ENCODE results near the gene COQ10A.

COQ10A gene
- 23.7 to 33.8 (median 31.8) reads per million in 4 experiments for total RNA-seq

DNA sequence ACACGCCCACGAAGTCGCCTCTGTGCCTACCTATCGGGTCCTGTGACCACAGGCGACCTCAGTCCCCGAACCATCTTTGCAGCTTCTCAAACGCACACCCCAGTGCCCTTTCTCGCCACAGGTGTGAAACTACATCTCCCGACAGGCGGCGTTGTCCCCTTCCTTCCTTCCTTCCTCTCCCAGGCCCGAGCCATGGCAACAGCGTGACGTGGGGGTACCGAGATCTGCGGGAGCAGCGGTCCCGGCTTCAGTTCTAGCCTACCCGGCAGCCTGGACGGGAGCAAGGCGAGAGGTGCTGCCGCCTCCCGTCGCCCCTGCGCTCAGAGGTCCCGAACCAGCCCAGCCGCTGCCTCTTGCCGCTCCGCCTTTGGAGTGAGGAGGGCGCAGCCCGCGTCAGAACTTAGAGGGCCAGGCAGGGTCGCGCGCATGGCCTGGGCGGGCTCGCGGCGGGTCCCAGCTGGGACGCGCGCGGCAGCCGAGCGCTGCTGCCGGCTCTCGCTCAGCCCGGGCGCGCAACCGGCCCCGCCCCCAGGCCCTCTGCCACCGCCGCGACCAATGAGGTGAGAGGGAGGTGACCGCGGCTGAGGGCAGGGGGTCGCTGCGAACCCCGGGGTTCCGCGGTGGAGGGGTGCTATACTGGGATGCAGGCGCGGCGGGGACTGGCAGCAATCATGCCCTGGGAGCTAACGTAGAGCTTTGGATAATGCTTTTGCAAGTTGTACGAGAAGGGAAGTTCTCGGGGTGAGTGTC is at the start of gene COQ10A:
COQ10A (plus strand) TSS at position 250 of the 750 bp plus-strand sequence; CDS start at position 427, 177 bp downstream.
- DNase-seq: peak; percentile 85

- no peak for DNase-seq
Measured at GRCh38 chr12:56219840-56220239, 46.9 kb upstream of the COQ10A start.

GRCh38 chr12:56220611-56221231 is 46.0 kb upstream of the COQ10A start:
- no peak for DNase-seq

DNA sequence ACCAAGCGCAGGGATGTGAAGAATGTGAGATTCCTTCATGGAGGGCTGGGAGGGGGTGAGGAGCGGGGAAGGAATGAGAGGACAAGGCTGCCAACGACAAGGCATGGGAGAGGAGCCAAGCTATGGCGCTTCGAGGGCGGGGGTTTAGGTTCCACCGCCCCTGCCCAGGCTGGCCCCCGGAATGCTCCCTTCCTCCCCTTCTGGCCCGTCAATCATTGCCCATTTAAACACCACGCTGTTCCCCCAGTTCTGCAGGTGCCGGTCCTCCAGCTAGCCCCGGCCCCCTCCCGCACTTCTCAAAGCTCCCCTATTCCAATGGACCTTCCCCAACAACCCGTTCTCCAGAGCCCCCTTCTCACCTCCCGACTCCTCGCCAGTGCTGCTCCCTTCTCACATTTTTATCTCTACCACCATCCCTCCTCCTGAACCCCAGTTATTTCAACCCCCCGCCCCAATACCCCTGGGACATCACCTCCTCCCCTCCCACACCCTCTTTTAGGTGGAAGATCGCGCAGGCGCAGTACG is 45.4 kb upstream of the COQ10A start:
- DNase-seq: no peak

- DNase-seq: peak; percentile 82
Measured at GRCh38 chr12:56221757-56222530, 44.8 kb upstream of the COQ10A start, which contains the start of gene RNF41. TSS of gene RNF41 (minus strand) at chr12:56221922. CDS start at chr12:56214047, 7,875 bp downstream.

DNA sequence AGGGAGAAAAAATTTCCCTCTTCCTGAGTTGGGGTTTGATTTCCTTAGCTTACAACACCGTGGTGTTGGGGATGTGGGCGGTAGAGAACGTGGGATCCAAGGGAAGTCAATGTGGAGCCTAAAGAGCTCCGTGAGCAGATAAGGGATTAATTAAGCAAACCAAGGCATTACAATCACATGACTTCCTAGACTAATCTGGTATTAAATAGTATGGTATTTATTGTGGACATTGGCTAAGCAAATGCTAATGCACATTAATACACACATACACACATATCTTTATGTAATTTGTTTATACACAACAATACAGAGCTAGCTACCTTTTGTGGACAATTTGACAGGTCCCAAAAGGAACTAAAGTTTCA is 44.2 kb upstream of the COQ10A start:
- no peak for DNase-seq

DNA sequence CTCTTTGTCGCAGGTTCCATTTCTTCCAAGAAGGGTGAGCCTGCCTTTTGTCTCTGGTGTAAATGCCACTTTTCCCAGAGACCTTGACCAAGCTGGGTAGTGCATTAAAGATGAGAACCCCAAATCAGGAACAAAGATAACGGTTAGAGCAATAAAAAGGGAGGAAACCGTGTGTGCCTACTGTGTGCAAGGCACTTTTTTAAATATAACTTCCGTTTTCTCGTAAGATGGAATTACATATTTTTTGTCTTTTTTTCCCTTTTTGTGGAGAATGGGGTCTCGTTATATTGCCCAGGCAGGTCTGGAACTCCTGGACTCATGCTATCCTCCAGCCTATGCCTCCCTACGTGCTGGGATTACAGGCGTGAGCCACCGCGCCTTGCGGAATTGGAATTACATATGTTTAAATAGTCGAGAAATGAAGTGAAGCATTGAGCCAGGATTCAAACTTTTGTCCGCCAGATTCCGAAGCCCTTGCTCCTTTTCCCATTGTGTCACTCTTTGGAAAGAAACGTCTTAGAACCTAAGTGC is 43.1 kb upstream of the COQ10A start:
- no peak for DNase-seq

DNA sequence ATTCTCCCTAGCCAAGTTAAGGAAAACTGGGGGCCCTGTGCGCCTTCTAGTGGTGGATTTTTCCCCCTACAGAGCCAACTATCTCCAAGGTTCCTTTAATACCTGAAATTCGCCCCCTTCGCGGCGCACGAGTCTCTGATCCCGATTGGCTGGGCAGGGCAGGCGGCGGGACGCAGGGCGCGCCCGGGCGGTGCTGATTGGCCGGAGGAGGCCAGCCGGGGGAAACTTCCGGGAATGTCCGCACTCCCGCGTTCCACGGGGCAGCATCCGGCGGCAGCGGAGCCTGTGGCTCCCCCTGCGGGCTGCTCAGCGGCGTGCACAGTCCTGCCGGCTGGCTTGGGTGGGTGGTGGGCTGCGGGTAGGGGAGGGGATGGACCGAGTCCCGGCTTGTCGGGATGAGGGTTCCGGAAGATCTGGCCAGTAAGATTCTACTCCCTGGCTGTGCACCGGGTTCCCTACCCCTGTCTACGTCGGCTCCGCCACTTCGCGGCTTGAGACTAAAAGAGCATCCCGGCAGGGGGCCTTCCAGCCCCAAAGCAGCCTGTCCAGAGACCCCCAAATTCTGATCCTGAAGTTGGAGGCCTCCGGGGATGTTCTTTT is 42.5 kb upstream of the COQ10A start, which contains the start of gene NABP2:
NABP2 (plus strand) TSS at position 241 of the 600 bp plus-strand sequence. CDS start 515 bp downstream, outside the sequence.
- DNase-seq: peak; percentile 88

- no peak for DNase-seq
Measured at GRCh38 chr12:56224954-56225353, 41.8 kb upstream of the COQ10A start.

GRCh38 chr12:56229082-56229481 is 37.7 kb upstream of the COQ10A start:
- DNase-seq: no peak

GRCh38 chr12:56229916-56230431 is 36.8 kb upstream of the COQ10A start, which contains the start of gene SLC39A5:
TSS of gene SLC39A5 (plus strand) at chr12:56230051. CDS start at chr12:56231275, 1,224 bp downstream.
- DNase-seq: no peak

- DNase-seq: no peak
Measured at GRCh38 chr12:56230432-56231183, 36.1 kb upstream of the COQ10A start.

GRCh38 chr12:56231184-56231582 is 35.6 kb upstream of the COQ10A start:
- no peak for DNase-seq

DNA sequence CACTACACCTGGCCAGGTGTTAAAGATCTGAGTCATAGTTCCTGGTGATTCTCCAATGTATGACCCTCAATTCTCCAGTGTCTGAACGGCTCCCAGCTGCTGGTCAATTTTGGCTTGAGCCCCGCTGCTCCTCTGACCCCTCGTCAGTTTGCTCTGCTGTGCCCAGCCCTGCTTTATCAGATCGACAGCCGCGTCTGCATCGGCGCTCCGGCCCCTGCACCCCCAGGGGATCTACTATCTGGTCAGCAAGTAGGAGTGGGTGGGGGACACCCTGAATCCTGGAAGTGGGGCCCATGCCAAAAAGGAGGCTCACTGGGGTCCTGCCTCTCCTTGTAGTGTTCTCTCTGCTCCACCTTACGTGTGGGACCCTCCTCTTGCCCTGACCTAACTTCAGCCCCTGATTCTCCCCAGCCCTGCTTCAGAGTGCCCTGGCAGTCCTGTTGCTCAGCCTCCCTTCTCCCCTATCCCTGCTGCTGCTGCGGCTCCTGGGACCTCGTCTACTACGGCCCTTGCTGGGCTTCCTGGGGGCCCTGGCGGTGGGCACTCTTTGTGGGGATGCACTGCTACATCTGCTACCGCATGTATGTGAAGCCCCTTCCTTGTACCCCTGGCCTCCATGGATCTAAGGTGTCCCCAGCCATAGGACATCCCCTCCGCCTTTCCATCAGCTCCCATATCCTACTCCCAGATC is 31.9 kb upstream of the COQ10A start:
- DNase-seq: no peak

- DNase-seq: no peak
Measured at GRCh38 chr12:56236091-56236490, 30.7 kb upstream of the COQ10A start.

GRCh38 chr12:56236985-56237384 is 29.8 kb upstream of the COQ10A start:
- DNase-seq: no peak

DNA sequence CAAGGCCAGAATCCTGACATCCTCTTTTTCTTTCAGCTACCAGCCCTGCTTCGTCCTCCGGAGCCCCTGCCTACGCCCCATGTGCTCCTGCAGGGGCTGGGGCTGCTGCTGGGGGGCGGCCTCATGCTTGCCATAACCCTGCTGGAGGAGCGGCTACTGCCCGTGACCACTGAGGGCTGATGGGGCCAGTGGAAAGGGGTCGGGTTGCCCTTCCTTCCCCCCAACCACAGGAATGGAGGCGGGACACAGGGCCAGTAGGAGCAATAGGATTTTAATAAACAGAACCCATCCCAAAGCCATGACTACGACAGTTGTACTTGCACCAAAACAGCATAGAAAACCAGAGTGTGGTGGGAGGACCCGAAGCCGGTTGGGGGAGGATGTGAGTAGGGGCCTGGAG is 29.2 kb upstream of the COQ10A start:
- DNase-seq: no peak

- DNase-seq: no peak
Measured at GRCh38 chr12:56241424-56242303, 25.1 kb upstream of the COQ10A start.

GRCh38 chr12:56242986-56243385 is 23.8 kb upstream of the COQ10A start:
- no peak for DNase-seq

Measured in effector CD8-positive, alpha-beta T cell (primary cell).